Esophagus muscularis mucosa (tissue), 4 donors: ENCODE results near the gene CYP2F1. TPM values are rescaled to one million over a fixed set of nuclear protein-coding genes. Genes with fewer than 3 reads are reported as not detected.
"Not testable (repeated sequence)": the region's sequence is repeated elsewhere in the genome, so short reads cannot be mapped to it uniquely, and the experiment has no call there.

Experiments
- DNase-seq: peaks from one replicate; pipeline ENCODE4 v3.0.0-alpha.2; 2017; ENCODE audit errors: extremely low spot score
- H3K27ac ChIP-seq, 4 donors: fragments of 200-600 bp; sonication (generic); replicated peaks in 1 of 4; 1 replicate in 3 of 4; 2 replicates in 1 of 4; pipeline ENCODE4 v1.5.1; 2016 to 2019; ENCODE audit warnings: mild to moderate bottlenecking in 1 of 4
- H3K27me3 ChIP-seq, 4 donors: fragments of 200-600 bp; sonication (generic); one replicate each; pipeline versions ENCODE4 v1.5.1 to v1.6.0; 2016 to 2019
- H3K36me3 ChIP-seq, 4 donors: fragments of 200-600 bp; sonication (generic); one replicate each; pipeline ENCODE4 v1.5.1; 2016 to 2019
- H3K4me1 ChIP-seq, 4 donors: fragments of 200-600 bp; sonication (generic); one replicate each; pipeline ENCODE4 v1.5.1; 2016 to 2019
- H3K4me3 ChIP-seq, 4 donors: fragments of 200-600 bp; sonication (generic); 1 replicate in 2 of 4; 2 replicates in 2 of 4; pipeline ENCODE4 v1.5.1; 2016 to 2019; ENCODE audit warnings: mild to moderate bottlenecking in 4 of 4, moderate library complexity in 1 of 4
- H3K9me3 ChIP-seq, 4 donors: fragments of 200-600 bp; sonication (generic); 1 replicate in 3 of 4; 2 replicates in 1 of 4; pipeline ENCODE4 v1.5.1; 2016 to 2019
- CTCF ChIP-seq, 3 experiments: fragments of 200-600 bp in 2 of 3; fragments of 450-650 bp in 1 of 3; sonication (generic) in 2 of 3; IDR thresholded peaks; one replicate each; pipeline ENCODE4 v1.5.1; 2017 to 2019; ENCODE audit warnings: antibody characterized with exemption in 3 of 3, mild to moderate bottlenecking in 2 of 3, moderate library complexity in 1 of 3
- EP300 ChIP-seq: sonication (generic); formaldehyde crosslinking; IDR thresholded peaks from one replicate; pipeline ENCODE4 v1.6.1; 2017; ENCODE audit warnings: antibody characterized with exemption
- POLR2A ChIP-seq: fragments of 450-650 bp; IDR thresholded peaks from one replicate; pipeline ENCODE4 v1.6.1; 2017; ENCODE audit warnings: antibody characterized with exemption, moderate library complexity, mild to moderate bottlenecking, low read depth
- POLR2AphosphoS5 ChIP-seq, 2 donors: sonication (generic); formaldehyde crosslinking; IDR thresholded peaks; one replicate each; pipeline ENCODE4 v1.6.1; 2017; ENCODE audit warnings: antibody characterized with exemption in 2 of 2
- WGBS: methylation state at CpG from one replicate; pipeline ENCODE4 v1.1.5; 2018; 5-methylcytosine and 5-hydroxymethylcytosine counted together
- intact Hi-C: fragments of 100-400 bp; cut with DNase I; formaldehyde crosslinking; loops from one replicate; pipeline ENCODE4 v1.15.1; 2023
- total RNA-seq, 4 donors: library from RNA; depleted of rRNA; stranded (reverse); fragments of >200 nt; gene quantifications; one replicate each; pipeline versions ENCODE4 v1.1.0 to v1.2.1, GENCODE V29; 2016

Gene CYP2F1
- total RNA-seq, 4 donors from 2014 or later: not detected

GRCh38 chr19:41133260-41133659 is 19.0 kb downstream of the CYP2F1 start:
- Histone ChIP-seq H3K4me1 (peaks cover 0 to 22% (median 18%) of the 10 kb centered on the region in 4 donors), H3K9me3 (no peaks in the 10 kb centered on the region), H3K36me3 (no peaks in the 10 kb centered on the region), H3K4me3 (no peak overlapping the region), H3K27me3 (no peaks in the 10 kb centered on the region), H3K27ac (no peak overlapping the region)
- intact Hi-C loops: no loop called here
- WGBS: 32% methylated on average over 3 of the region's 3 CpGs
- DNase-seq: no peak
- TF ChIP-seq POLR2AphosphoS5 (IDR thresholded peaks at IDR 0.05) (no peak), CTCF (IDR thresholded peaks at IDR 0.05) (no peak), EP300 (no peak), POLR2A (no peak)

- 96% methylated on average over 20 of the region's 20 CpGs for WGBS
- H3K27me3 ChIP-seq: no peaks in the 10 kb centered on the region
- intact Hi-C loops: no loop called here
- no peak for DNase-seq
- H3K9me3 ChIP-seq: no peaks in the 10 kb centered on the region
- H3K27ac ChIP-seq: no peak overlapping the region
- peaks cover 0 to 19% (median 16%) of the 10 kb centered on the region in 4 donors for H3K4me1 ChIP-seq
- H3K4me3 ChIP-seq: no peak overlapping the region
- TF ChIP-seq EP300: no peak
- no peak for TF ChIP-seq CTCF (IDR thresholded peaks at IDR 0.05)
- TF ChIP-seq POLR2AphosphoS5 (IDR thresholded peaks at IDR 0.05): no peak
- TF ChIP-seq POLR2A: no peak
- H3K36me3 ChIP-seq: no peaks in the 10 kb centered on the region
These were observed 20.4 kb downstream of the CYP2F1 start for GRCh38 chr19:41134616-41135015.

- intact Hi-C loops, H3K27me3 ChIP-seq, H3K9me3 ChIP-seq, H3K36me3 ChIP-seq, DNase-seq: not testable (repeated sequence)
- H3K4me1 ChIP-seq: peaks cover 0 to 19% (median 16%) of the 10 kb centered on the region in 4 donors
- H3K4me3 ChIP-seq: peak overlapping the region; percentile 48 to 62 (median 52)
- 0% methylated on average over 4 of the region's 76 CpGs for WGBS
- peak overlapping the region; percentile 34 to 68 (median 54) for H3K27ac ChIP-seq
These were observed 21.5 kb downstream of the CYP2F1 start for GRCh38 chr19:41135390-41136384.

- intact Hi-C loops: no loop called here
- no peak overlapping the region for H3K27ac ChIP-seq
- H3K36me3 ChIP-seq: no peaks in the 10 kb centered on the region
- H3K9me3 ChIP-seq: no peaks in the 10 kb centered on the region
- H3K27me3 ChIP-seq: no peaks in the 10 kb centered on the region
- H3K4me1 ChIP-seq: peaks cover 0 to 19% (median 16%) of the 10 kb centered on the region in 4 donors
- TF ChIP-seq POLR2AphosphoS5 (IDR thresholded peaks at IDR 0.05) (no peak), CTCF (IDR thresholded peaks at IDR 0.05) (no peak), POLR2A (no peak), EP300 (no peak)
- WGBS: 90% methylated on average over 25 of the region's 31 CpGs
- H3K4me3 ChIP-seq: peak overlapping the region in 1 of 4 donors; percentile 54
- DNase-seq: no peak
These were observed 22.6 kb downstream of the CYP2F1 start for GRCh38 chr19:41136636-41137455.

GRCh38 chr19:41144403-41144802 is 30.2 kb downstream of the CYP2F1 start:
- Histone ChIP-seq H3K9me3 (no peaks in the 10 kb centered on the region), H3K27ac (no peak overlapping the region), H3K4me3 (no peak overlapping the region), H3K27me3 (peaks cover 0 to 33% (median 0%) of the 10 kb centered on the region in 4 donors), H3K4me1 (no peaks in the 10 kb centered on the region), H3K36me3 (no peaks in the 10 kb centered on the region)
- DNase-seq: no peak
- intact Hi-C loops: loop anchor here (2.0 to 10.0 kb wide), 2 partner anchors 172 to 480 kb away; no protein-coding TSS in a partner anchor
- 35% methylated on average over 7 of the region's 7 CpGs for WGBS
- no peak for TF ChIP-seq POLR2AphosphoS5 (IDR thresholded peaks at IDR 0.05)
- TF ChIP-seq EP300: no peak
- peak; percentile 80 to 82 (median 82) for TF ChIP-seq CTCF (IDR thresholded peaks at IDR 0.05)
